Ishikawa (cell line): ENCODE measurements around the gene RFNG.

Experiments
- CEBPB ChIP-seq: IDR thresholded peaks from 2 replicates; pipeline ENCODE4 v1.6.1; 2012
- CREB1 ChIP-seq: IDR thresholded peaks from 2 replicates; pipeline ENCODE4 v1.6.1; 2012; ENCODE audit warnings: low read depth
- EGR1 ChIP-seq: IDR thresholded peaks from 2 replicates; pipeline ENCODE4 v1.6.1; 2012
- EP300 ChIP-seq: IDR thresholded peaks from 2 replicates; pipeline ENCODE4 v1.6.1; 2012; ENCODE audit warnings: borderline replicate concordance
- FOXM1 ChIP-seq: IDR thresholded peaks from 2 replicates; pipeline ENCODE4 v1.6.1; 2012; ENCODE audit warnings: low read depth, borderline replicate concordance
- MAX ChIP-seq: IDR thresholded peaks from 2 replicates; pipeline ENCODE4 v1.6.1; 2012
- NFIC ChIP-seq: IDR thresholded peaks from 2 replicates; pipeline ENCODE4 v1.6.1; 2012
- RAD21 ChIP-seq: IDR thresholded peaks from 2 replicates; pipeline ENCODE4 v1.6.1; 2012; ENCODE audit warnings: low read depth
- TAF1 ChIP-seq: IDR thresholded peaks from 2 replicates; pipeline ENCODE4 v1.6.1; 2012; ENCODE audit warnings: low read depth, mild to moderate bottlenecking
- TCF12 ChIP-seq: IDR thresholded peaks from 2 replicates; pipeline ENCODE4 v1.6.1; 2012; ENCODE audit warnings: low read depth
- TEAD4 ChIP-seq: IDR thresholded peaks from 2 replicates; pipeline ENCODE4 v1.6.1; 2012
- YY1 ChIP-seq: IDR thresholded peaks from 2 replicates; pipeline ENCODE4 v1.6.1; 2012; ENCODE audit warnings: low read depth
- ZBTB7A ChIP-seq: IDR thresholded peaks from 2 replicates; pipeline ENCODE4 v1.6.1; 2012; ENCODE audit warnings: low read depth
- TF ChIP-seq, protein P1 (sequence below): IDR thresholded peaks from 2 replicates; pipeline ENCODE4 v1.6.1; 2012; ENCODE audit warnings: low read depth, mild to moderate bottlenecking
- TF ChIP-seq, protein P2 (sequence below): IDR thresholded peaks from 2 replicates; pipeline ENCODE4 v1.6.1; 2012

RFNG gene

DNA sequence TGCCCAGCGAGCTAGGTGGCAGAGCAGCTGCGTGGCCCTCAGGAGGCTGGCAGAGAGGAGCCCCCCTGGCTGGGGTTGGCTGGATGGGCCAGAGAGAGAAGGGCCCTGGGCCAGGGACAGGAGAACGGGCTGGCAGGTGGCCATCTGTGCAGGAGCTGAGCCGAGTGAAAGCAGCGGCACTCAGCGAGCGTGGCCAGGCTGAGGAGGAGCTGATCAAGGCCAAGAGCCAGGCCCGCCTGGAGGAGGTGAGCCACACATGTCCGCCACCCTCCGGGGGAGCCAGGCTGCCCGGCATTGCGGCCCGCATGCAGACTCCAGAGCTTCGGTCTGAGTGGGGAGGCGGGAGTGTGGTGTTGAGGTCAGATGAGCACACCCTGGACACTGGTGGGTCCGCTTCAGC lies 22.2 kb downstream of the RFNG start:
- TF ChIP-seq EP300 (no peak), FOXM1 (no peak), CEBPB (no peak), CREB1 (no peak), EGR1 (no peak), MAX (no peak), NFIC (no peak), ZBTB7A (no peak), RAD21 (no peak), TAF1 (no peak), TEAD4 (no peak), TCF12 (no peak), YY1 (no peak)
- TF ChIP-seq, protein P1, sequence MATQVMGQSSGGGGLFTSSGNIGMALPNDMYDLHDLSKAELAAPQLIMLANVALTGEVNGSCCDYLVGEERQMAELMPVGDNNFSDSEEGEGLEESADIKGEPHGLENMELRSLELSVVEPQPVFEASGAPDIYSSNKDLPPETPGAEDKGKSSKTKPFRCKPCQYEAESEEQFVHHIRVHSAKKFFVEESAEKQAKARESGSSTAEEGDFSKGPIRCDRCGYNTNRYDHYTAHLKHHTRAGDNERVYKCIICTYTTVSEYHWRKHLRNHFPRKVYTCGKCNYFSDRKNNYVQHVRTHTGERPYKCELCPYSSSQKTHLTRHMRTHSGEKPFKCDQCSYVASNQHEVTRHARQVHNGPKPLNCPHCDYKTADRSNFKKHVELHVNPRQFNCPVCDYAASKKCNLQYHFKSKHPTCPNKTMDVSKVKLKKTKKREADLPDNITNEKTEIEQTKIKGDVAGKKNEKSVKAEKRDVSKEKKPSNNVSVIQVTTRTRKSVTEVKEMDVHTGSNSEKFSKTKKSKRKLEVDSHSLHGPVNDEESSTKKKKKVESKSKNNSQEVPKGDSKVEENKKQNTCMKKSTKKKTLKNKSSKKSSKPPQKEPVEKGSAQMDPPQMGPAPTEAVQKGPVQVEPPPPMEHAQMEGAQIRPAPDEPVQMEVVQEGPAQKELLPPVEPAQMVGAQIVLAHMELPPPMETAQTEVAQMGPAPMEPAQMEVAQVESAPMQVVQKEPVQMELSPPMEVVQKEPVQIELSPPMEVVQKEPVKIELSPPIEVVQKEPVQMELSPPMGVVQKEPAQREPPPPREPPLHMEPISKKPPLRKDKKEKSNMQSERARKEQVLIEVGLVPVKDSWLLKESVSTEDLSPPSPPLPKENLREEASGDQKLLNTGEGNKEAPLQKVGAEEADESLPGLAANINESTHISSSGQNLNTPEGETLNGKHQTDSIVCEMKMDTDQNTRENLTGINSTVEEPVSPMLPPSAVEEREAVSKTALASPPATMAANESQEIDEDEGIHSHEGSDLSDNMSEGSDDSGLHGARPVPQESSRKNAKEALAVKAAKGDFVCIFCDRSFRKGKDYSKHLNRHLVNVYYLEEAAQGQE = no peak
- TF ChIP-seq, protein P2, sequence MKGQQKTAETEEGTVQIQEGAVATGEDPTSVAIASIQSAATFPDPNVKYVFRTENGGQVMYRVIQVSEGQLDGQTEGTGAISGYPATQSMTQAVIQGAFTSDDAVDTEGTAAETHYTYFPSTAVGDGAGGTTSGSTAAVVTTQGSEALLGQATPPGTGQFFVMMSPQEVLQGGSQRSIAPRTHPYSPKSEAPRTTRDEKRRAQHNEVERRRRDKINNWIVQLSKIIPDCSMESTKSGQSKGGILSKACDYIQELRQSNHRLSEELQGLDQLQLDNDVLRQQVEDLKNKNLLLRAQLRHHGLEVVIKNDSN = no peak

- TF ChIP-seq YY1 (no peak), TCF12 (no peak), MAX (no peak), RAD21 (no peak), CEBPB (no peak), FOXM1 (no peak), TEAD4 (no peak), ZBTB7A (no peak), NFIC (no peak), TAF1 (no peak), EGR1 (no peak), EP300 (no peak), CREB1 (no peak)
- TF ChIP-seq, protein P2 = no peak
- TF ChIP-seq, protein P1 = no peak
Observed at GRCh38 chr17:82028966-82029365, 22.6 kb downstream of the RFNG start.

DNA sequence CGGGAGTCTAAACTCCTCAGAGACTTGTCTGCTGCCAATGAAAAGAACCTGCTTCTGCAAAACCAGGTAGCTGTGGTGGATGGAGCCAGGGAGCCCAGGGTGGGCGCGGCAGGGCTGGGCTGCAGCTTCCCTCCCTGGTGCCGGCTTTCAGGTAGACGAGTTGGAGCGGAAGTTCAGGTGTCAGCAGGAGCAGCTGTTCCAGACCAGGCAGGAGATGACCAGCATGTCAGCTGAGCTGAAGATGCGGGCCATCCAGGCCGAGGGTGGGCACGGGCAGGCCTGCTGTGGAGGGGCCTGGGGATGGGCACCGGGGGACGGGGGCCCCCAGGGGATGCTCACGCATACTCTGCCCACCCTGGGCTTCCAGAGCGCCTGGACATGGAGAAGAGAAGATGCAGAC lies 23.4 kb downstream of the RFNG start:
- no peak for TF ChIP-seq YY1
- TF ChIP-seq TAF1 = no peak
- TF ChIP-seq FOXM1 = no peak
- TF ChIP-seq, protein P2 = no peak
- TF ChIP-seq NFIC = no peak
- no peak for TF ChIP-seq MAX
- TF ChIP-seq TEAD4 = no peak
- TF ChIP-seq RAD21 = no peak
- no peak for TF ChIP-seq ZBTB7A
- no peak for TF ChIP-seq TCF12
- TF ChIP-seq CEBPB = no peak
- TF ChIP-seq EP300 = no peak
- TF ChIP-seq, protein P1 = no peak
- TF ChIP-seq EGR1 = no peak
- no peak for TF ChIP-seq CREB1
